Measurements from ENCODE around the gene ATP5PF.

Gene ATP5PF

DNA sequence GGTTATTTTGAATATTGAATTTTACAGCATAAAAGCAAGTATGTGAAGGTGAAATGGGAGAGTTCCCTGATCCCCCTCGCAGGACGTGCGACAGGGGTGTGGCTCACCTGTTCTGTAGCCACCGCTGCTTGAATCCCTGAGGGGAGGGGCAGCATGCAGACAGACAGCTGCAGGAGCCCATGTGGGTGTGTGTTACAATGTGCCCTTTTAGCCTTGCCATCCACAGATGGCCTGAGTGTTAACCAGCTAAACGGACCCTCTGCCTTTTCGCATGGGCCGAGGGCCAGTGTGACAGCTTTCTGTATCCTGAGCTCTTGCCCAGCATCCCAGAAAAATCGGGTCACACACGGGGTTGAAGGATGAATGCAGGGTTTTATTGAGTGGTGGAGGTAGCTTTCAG, 52.3 kb downstream of the ATP5PF start:
- no peak overlapping the region for H3K4me3 ChIP-seq (ENCODE audit: low read depth, low read length)
- no peak for DNase-seq (ENCODE audit: low read depth)
- TF ChIP-seq, protein P1, sequence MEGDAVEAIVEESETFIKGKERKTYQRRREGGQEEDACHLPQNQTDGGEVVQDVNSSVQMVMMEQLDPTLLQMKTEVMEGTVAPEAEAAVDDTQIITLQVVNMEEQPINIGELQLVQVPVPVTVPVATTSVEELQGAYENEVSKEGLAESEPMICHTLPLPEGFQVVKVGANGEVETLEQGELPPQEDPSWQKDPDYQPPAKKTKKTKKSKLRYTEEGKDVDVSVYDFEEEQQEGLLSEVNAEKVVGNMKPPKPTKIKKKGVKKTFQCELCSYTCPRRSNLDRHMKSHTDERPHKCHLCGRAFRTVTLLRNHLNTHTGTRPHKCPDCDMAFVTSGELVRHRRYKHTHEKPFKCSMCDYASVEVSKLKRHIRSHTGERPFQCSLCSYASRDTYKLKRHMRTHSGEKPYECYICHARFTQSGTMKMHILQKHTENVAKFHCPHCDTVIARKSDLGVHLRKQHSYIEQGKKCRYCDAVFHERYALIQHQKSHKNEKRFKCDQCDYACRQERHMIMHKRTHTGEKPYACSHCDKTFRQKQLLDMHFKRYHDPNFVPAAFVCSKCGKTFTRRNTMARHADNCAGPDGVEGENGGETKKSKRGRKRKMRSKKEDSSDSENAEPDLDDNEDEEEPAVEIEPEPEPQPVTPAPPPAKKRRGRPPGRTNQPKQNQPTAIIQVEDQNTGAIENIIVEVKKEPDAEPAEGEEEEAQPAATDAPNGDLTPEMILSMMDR (conservative IDR thresholded peaks at IDR 0.05; ENCODE audit: low read depth, low read length) = no peak

DNA sequence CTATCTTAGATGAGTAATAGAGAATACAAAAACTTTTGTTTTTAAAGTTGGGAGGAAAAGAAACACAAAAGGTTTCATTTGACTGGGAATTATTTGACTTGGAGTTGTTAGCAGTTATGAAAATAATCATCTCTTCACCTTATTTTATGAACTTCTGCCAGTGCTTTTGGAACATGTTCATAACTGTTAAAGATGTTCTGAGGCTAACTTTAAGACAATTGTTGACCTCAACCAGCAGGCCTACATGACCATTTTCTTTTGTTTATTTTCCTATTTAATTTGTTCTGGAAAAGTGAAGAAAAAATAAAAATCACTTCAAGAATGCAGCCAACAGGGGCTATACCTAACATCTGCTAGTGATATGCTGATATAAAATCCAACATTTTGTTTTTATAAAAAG, 58.3 kb downstream of the ATP5PF start:
- H3K4me3 ChIP-seq (ENCODE audit: low read depth, low read length) = no peak overlapping the region
- TF ChIP-seq, protein P1 (conservative IDR thresholded peaks at IDR 0.05; ENCODE audit: low read depth, low read length) = no peak
- DNase-seq (ENCODE audit: low read depth) = no peak

All from choroid plexus epithelial cell (primary cell).